NCI-H2107 treated with DMSO at 0.1 percent for 48 hours (cell line): ENCODE results near the gene EDEM1.
"Not testable (repeated sequence)": the region's sequence is repeated elsewhere in the genome, so short reads cannot be mapped to it uniquely, and the experiment has no call there.

Experiments used
- DNase-seq: peaks from one replicate; lab custom pipeline; 2025; ENCODE audit not compliant: unreplicated experiment; lab: John Stamatoyannopoulos, UW

EDEM1 gene

DNA sequence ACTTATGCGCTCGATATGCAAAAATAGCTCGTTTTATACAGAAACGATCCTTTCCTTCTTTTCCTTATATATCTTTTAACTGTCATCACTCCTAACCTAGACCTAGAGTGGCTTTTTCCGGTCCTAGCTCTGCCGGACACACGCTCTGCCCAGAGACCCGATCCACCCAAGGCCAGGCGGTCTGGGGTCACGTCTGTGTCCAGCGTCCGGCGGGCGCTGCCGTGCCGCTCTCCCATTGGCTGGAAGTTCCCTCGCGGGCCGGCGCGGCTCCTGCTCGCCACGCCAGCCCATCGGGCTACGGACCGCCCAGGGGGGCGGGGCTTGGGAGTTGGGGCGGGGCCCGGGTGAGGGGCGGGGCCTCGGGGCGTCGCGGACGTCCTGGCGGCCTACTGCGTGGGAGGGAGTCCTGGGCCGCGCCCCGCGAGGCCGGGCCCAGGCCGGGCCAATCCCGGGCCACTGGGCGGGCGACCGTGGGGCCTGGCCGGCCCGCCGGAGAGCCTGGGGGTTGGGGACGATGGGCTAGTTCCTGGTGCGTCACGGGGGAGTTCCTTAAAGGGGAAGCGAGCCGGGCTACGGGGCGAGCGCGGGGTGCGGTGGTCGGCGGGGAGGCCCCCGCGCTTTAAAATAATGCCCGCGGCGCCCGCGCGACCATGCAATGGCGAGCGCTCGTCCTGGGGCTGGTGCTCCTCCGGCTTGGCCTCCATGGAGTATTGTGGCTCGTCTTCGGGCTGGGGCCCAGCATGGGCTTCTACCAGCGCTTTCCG is at the start of gene EDEM1:
EDEM1 (plus strand) TSS at position 552 of the 764 bp plus-strand sequence; CDS start at position 651, 99 bp downstream.
- no peak for DNase-seq

DNA sequence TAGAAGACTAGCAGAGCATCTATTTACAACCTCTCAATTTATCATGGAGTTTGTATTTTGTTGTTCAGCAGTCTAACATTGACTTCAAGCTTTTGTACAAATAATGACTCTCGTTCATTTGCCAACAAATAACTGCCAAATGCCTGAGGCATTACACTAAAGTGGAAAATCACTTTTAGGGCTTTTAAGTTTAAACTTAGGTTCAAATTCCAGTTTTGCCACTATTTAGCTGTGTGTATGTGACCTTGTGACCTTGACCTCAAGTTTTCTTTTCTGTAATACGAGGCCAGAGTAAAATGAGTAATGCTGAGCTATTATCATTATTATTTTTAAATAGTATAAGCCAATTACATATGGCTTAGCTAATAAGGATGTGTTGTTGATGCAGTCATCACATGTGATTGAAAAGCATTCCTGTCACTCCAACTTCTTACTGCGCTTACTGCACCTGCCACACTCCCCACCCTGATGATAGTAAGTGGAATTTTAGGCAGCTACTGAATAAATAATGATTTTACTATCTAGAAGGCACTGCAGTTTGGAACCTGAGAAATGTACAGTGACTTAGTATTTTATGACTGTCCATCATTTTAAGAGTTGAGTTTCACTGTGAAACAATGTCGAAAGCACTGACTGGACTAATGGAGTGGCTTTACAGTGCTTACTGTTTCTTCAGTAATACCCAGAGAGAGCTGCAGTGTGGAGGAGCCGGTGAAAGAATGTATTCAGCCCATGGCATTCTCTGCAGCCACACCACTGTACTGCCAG is 49.1 kb upstream of the EDEM1 start:
- no peak for DNase-seq

DNA sequence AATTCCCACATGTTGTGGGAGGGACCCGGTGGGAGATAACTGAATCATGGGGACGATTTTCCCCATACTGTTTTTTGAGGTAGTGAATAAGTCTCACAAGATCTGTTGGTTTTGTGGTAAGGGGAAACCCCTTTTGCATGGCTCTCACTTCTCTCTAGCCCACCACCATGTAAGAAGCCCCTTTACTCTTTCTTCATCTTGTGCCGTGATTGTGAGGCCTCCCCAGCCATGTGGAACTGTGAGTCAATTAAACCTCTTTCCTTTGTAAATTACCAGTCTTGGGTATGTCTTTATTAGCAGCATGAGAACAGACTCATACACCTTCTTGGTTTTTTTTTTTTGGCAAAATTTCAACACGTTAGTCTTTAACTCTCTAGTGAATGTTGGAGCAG is 47.3 kb upstream of the EDEM1 start:
- DNase-seq = no peak

DNA sequence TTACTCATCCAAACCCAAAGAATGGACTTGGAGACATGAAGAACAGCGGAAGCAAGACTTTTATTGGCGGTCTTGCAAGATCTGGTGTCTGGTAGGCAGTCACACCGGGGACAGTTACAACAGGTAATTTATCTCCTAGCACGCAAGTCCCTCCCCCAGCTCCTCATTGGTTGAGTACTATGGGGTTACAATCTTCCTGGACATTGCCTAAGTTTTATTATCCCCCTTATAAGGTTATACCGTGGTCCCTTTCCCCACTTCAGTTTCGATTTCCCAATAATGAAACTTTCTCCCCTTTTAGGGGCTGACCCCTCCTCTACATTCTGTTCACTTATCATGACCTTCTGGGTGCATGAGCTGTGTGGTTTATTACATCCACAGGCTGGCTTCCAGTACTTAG is 46.7 kb upstream of the EDEM1 start:
- no peak for DNase-seq

DNA sequence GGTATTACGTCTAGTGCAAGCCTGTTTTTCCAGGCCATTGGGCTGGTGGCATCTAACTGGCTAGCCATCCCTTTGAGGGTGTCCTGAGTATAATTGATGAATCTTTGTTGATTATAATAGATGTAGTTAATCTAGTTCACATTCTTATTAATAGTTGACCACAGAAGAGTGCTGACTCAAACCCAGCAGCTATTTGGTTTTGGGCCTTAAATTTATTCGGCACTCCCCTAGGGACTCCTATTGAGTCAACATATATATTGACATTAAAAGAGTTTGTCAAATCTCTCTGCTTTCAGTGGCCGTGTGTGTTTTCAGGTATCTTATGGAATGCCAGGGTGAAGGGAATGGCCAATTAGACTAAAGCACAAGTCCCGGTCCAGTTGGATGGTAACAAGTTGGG is 45.7 kb upstream of the EDEM1 start:
- no peak for DNase-seq

DNA sequence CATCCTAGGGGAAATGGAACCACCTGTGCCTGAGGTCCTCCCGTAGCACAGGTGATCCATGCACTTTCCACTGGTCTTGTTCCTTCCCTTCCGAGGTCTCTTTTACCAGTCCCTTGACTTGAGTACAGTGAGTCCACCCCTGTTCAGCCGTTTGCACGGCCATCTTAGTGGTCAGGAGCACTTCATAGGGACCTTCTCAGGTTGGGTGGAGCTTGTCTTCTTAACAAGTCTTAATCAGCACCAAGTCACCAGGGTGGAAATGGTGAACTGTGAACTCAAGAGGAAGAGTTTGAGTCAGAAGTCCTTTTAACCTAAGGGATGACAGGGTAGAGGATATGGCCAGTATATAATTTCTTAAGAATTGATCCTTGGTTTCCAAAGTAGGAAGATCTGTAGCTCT is 44.0 kb upstream of the EDEM1 start:
- DNase-seq = no peak

DNA sequence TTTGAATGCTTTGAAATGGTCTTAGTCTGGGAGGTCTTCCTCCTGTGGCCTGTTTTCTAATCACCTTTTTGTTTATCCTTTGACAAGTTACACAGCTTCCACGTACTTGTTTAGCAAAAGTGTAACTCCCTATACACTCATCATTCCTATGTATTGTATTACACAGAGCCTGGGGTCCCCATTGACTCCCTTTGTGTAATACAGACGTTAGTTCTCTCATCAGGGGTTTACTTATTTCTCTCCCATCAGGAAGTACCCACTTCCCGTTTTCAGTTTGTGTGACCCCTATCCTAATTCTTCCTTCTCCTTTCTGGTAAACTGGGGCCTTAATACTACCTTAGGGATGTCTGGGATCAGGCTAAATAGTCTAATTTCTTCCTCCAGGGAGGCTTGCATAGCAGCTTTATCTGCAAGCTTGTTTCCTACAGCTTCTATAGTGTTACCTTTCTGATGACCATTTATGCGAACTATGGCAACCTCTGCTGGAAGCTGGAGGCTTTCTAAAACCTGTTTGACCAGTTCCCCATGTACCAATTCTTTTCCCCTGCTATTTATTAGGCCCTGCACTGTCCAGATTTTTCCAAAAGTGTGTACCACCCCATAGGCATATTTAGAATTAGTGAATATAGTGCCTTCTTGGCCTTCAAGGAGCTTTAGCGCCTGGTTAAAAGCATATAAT is 43.1 kb upstream of the EDEM1 start:
- no peak for DNase-seq

DNA sequence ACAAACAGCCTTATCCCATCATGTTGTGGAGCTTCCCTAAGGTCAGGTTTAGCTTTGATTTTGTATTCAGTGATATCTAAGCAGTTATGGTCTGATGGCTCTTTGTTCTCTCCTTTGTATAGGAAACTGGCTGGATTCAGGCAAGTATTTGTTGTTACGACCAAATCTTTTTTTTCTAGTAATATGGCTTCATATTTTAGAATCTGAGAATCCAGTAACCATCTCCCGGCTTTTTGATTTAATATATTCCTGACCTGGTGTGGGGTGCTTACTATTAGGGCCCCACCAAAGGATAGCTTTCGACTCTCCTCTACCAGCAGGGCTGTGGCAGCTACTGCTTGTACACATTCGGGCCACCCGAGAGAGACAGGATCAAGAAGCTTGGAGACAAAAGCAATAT is 42.4 kb upstream of the EDEM1 start:
- no peak for DNase-seq

DNA sequence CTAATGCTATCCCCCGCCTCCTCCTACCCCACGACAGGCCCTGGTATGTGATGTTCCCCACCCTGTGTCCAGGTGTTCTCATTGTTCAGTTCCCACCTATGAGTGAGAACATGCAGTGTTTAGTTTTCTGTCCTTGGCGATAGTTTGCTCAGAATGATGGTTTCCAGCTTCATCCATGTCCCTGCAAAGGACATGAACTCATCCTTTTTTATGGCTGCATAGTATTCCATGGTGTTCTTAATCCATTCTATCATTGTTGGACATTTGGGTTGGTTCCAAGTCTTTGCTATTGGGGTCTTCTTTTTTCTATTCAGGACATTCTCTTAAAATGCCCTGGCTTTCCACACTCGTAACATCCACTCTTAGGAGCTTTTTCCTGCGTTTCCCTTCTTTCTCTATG is 40.4 kb upstream of the EDEM1 start:
- not testable (repeated sequence) for DNase-seq

DNA sequence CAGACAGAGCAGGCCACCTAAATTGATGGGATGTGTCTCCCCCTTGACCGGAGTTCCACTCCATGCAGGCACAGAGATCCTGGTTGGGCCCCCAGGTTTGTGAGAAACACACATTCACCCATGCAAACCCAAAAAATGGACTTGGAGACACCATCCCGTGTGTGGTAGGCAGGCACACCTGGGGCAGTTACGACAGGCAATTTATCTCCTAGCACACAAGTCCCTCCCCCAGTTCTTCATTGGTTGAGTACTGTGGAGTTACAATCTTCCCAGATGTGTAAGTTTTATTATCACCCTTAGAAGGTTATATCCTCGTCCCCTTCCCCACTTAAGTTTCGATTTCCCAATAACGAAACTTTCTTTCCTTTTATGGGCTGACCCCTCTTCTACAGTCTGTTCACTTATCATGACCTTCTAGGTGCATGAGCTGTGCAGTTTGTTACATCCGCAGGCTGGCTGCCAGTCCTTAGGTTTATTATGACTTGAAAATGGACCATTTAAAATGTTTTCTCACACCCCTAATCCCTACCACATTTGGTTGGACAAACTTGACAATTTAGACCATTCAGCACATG is 38.1 kb upstream of the EDEM1 start:
- no peak for DNase-seq

DNA sequence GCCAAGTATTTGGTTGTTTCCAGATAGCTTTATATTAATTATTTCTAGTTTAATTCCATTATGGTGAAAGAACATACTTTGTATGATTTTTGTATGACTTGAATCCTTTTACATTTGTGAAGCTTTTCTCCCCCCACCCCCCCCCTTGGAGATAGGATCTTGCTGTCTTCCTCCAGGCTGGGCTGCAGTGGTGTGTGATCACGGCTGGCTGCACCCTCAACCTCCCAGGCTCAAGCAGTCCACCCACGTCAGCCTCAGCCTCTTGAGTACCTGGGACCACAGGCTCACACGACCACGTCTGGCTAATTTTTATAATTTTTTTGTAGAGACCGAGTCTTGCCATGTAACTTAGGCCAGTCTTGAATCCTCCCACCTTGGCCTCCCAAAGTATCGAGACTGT is 35.9 kb upstream of the EDEM1 start:
- DNase-seq = no peak

DNA sequence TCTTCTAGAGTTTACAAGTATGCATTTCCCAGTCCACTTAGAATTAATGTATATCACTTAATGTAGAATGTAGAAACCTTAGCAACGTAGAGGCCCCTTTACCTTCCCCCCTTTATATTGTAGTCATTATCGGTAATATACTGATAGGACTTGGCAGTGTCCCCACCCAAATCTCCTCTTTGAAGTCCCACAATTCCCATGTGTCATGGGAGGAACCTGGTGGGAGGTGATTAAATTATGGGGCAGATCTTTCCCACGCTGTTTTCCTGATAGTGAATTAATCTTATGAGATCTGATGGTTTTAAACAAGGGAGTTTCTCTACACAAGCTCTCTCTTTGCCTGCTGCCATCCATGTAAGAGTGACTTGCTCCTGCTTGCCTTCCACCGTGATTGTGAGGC is 34.4 kb upstream of the EDEM1 start:
- no peak for DNase-seq

DNA sequence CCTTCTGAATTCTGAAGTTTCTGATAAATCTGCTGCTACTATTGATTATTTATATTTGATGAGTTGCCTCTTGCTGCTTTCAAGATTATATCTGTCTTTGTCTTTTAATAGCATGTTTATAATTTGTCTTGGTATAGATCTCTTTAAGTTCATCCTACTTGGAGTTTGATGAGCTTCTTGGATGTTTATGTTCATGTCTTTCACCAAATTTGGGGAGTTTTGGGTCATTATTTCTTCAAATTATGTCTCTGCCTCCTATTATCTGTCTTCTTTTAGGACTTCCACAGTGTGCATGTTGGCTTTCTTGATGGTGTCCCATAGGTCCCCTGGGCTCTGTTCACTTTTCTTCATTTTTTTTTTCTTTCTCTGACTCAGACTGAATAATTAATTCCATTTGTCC is 32.3 kb upstream of the EDEM1 start:
- no peak for DNase-seq

DNA sequence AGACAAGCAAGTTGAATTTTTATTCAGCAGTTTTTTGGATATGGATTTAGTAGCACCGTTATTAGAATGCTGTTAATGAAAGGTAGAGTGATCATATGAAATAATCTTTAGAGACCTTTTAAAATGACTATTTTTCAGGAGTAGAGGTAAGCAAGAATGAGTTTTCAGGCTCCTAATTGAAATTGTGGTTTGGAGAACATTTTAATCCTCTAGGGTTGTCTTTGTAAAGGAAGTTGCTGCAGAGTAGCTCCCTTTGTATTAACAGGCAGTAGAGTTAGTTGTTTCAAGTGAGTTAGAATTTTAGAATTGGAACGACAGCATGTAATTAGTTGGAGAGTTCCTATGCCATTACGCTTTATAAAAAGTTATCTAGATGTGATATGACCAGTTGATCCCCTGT is 27.2 kb upstream of the EDEM1 start:
- DNase-seq = no peak

DNA sequence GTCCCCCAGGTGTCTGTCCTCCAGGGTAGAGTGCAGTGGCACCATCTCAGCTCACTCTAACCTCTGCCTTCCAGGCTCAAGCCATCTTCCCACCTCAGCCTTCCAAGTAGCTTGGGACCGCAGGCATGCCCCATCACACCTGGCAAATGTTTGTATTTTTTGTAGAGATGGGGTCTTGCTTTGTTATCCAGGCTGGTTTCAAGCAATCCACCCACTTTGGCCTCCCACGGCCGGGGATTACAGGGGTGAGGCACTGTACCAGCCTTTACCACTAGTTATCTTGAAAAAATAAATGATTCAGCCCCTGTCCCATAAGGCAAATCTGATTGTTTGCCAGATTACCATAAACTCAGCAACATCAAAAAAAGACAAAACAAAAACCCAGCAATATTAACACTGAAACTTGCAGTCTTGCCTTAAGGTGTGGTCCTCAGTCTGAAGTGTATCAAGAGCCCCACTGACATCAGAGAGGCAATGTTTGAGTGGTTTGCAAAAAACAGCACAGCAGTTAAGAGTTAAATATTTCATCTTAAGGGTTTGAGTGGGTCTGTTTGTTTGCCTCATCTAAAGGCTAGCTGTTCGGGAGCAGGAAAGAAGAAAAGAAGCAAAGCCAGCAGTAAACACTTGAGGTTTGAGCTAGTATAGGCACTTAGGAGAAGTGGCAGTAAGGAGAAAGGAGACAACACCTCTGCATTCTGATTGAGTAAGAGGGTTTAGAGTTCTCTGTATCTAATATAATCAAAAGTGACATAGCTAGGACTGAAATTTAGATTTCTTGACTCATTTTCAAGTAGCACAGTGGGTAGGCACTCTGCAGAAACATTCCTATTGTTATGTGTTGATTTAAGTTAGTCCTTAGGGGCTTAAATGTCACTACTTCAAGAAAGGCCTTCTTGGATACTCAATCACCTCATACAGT is 26.3 kb upstream of the EDEM1 start:
- DNase-seq = peak; percentile 20

DNA sequence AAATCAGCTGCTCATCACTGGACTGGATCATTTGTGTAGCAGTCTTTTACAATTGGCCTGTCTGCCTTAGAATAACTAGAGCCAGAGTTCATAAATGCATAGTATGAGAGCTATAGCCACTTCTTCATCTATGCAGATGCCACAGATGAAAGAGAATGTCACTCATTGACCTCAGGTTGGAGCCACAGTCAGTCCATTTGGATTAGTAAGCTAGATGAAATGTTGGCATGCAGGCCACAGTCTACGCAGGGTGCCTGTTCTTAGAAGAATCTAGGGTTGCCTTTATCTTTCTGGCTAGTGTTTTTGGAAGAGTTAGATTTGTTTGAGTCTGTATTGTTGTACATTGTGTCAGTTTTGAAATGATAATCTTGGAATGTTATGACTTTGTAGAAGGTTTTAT is 25.4 kb upstream of the EDEM1 start:
- no peak for DNase-seq

DNA sequence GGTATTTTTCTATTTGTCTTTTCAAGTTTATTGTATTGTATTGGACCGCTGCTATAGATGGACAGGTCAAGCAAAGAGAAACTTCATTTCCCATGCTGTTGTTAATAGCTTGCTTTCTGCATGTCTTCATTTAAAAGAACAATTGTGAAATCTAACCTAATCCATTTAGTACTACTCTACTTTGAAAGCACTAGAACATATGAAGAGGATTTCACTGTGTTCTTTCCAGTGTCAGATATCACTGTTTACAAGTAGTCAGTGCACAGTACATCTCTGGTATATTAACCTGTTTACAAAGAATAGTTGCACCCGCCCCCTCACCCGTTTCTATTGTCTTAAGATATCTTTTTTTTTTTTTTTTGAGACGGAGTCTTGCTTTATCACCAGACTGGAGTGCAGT is 21.8 kb upstream of the EDEM1 start:
- peak; percentile 12 for DNase-seq

DNA sequence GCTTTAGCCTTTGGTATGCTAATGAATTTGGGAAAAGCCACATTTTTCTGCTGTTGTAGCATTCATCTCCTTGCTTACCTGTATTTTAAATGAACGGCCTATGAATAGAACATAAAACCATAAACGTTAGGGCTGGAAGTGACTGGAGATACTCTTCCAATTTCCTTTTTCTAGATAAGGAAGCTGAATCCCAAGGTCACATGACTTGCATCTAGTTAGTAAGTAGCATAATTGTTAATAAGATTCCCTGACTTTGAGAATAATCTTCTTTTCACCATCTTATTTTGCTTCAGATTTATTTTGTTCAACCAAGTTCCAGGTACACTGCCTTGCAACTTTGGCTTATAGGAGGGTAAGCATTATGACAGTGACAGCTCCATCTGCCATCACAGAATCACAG is 20.7 kb upstream of the EDEM1 start:
- DNase-seq = no peak

DNA sequence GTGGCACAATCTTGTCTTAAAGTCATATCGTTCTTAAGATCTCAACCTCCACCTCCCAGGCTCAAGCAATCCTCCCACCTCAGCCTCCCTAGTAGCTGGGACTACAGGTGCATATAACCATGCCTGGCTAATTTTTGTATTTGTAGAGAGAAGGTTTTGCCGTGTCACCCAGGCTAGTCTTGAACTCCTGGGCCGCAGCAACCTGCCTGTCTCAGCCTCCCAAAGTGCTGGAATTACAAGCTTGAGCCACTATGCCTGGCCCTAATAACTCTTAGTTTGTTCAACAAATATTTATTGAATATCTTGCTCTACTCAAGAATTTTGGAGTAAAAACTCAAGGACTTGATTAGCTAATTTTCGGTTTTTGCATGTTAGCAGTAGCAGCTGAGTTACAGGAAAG is 19.4 kb upstream of the EDEM1 start:
- DNase-seq = no peak

DNA sequence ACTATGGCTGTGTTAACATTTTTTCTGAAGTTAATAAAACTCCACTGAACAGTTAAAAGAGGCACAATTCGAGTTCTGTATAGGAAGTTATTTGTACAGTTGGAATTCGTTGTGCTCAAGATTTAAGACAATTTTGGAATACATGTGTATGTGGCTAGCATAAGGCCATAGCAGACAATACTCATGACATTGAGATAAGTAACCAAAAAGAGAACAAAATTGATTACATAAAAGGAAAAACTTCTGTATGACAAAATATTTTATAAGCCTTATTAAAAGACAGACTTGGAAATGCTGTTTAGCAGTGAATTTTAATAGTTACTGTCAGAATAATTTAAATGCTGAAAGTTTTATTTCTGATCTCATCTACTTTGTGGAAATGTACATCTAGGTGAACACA is 17.7 kb upstream of the EDEM1 start:
- no peak for DNase-seq

DNA sequence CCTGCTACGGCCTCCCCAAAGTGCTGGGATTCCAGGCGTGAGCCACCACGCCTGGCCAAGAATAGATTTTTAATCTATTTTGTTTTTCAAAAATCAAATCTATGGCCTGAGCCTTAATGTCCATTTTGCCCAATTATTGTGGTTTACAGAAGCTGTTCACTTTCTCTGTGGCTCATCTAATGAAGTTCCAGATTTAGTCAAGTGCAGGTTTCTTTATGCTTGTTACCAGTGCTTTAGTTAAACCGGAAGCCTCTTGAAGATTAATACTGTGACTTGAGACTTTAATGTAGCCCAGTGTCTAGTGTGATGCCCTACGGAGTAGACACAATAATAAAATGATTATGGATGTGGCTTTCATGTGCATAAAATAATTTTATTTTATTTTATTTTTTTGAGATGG is 16.5 kb upstream of the EDEM1 start:
- no peak for DNase-seq
